ACHN (cell line): Measurements from ENCODE around the gene SLCO4A1.

Experiments used
- DNase-seq: peaks from one replicate; pipeline ENCODE4 v3.0.0-alpha.2; 2015
- in situ Hi-C: cut with HindIII; loops from 2 replicates; pipeline ENCODE4 v1.10.0; 2017; ENCODE audit warnings: low sequenced_read_pairs, low pct_ligation_motif_present, low pct_unique_long_range_greater_than_20kb

The SLCO4A1 gene

DNA sequence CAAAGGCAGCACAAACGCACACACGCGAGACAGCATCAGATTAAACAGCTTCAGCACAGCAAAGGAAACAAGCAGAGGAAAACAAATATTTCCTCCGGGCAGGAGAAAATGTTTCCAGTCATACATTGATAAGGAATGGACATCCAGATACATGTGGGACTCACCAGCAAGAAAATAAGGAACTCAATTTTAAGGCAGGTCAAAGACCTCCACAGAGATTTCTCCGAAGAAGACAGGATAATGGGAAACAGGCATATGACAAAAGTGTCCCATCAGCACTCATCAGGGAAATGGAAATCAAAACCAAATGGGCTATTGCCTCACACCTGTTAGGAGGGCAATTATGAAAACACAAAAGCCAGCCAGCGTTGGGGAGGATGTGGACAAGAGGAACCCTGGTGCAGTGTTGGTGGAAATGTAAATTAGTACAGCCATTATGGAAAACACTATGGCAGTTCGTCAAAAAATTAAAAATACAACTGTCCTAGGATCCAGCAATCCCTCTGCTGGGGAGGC is 9.7 kb upstream of the SLCO4A1 start:
- in situ Hi-C loops: no loop called here
- no peak for DNase-seq

DNA sequence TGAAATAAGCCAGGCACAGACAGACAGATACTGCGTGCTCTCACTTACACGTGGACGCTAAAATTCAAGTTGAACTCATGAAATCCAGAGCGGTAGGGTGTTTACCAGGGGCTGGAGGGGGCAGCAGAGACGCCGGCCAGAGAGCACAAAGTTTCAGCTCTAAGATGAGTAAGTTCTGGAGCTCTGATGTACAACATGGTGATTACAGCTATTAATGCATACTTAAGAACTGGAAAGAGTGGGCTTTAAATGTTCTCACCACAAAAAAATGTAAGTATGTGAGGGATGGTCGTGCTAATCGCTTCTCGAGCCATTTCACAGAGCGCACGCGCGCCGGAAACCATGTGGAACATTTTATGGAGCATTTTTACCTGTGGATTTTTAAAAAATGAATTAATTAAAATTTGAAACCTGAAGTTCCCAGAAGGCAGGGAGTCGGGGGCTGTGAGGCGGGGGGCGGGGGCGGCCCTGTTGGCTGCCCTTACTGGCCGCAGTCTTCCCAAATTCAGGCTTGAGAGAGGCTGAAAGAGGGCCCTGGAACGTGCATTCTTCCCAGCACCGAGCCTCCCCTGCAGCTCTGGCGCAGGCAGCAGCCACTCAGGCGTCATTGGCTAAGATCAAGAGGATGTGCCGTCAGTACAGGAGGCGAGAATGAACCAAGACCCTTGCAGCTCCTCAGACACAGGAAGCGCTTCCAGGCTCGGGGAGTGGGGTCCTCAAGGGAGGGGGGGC is 8.5 kb upstream of the SLCO4A1 start:
- DNase-seq: no peak
- in situ Hi-C loops: no loop called here

DNA sequence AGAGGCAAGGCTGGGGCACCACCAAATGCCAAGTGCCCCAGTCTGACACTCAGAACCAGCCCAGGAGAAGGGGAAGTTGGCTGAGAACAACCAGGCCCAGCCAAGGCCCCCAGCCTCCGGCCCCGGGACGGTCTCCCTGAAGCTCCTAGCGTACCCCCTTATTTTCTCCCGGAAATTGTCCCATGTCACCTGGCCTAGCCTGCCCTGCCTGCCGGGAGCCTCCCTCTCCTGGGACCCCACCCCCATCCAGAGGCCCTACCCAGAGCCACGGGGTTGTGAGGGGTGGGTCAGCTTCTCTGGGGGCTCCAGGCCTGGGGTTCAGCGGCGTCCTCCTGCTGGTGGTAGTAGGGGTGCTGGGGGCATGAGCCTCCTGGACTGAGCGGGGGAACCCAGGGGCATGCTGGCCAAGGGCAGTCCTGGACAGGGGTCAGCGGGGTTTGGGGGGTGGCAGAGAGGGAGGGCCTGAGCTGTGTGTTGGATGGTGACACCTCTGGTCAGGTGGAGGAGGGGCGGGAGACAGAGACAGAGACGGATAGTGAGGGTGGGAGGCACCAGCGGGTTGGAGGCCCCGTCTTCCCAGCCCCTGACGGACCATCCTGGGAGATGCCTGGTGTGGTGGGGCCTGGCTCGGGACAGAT is 7.9 kb upstream of the SLCO4A1 start:
- in situ Hi-C loops: no loop called here
- DNase-seq: no peak

DNA sequence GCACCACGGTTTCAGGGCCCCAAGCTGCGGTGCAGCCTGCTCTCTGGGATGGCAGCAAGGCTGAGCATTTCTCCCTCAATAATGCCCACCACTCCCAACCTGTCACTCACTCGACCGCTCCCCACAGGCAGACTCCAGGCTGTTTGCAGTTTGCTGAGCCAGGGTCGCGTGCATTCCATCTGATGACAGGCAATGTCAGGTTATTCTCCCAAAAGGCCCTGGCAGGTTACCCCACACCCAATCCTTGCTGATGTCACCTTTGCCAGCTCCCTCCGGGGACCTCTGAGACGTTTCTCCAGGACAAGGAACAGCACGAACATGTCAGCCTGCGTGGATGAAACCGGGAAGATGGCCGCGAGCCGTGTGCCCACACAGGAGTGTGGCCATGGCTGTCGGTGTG is 7.1 kb upstream of the SLCO4A1 start:
- in situ Hi-C loops: no loop called here
- DNase-seq: no peak

DNA sequence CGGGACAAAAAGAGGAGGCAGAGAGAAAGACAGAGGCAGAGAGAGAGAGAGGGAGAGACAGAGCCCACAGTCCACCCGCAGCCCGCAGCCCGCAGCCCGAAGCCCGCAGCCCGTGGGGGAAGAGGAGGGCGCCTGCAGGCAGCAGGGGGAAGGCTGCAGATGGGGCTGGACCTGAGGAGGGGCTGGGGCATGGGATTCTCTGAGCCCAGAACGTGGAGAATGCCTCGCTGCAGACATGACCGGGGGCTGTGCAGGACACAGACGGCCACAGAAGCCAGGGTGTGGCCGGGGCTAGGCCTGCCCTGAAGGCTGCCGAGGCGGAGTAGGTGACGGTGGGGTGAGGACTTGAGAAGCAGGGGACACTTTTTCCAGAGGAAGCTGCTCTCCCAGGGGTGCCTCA is 6.5 kb upstream of the SLCO4A1 start:
- in situ Hi-C loops: no loop called here

DNA sequence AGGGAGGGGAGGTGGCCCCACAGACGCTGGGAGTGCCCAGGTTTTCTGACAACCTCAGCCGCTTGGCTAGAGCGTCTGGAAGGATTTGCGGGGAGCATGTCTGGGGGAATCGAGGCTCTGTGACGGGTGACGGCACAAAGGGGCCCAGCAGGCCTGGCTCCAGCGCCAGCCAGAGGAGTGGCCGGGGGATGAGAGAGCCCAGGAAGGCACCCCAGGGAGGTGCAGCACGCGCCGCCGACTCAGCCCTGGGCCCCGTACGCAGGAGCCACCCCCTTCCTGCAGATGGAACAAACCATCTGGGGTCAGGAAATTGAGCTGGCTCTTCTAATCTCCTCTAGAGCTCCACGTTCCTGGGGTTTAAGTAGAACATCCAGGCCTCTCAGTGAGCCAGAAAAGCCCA is 5.9 kb upstream of the SLCO4A1 start:
- in situ Hi-C loops: no loop called here
- no peak for DNase-seq

More for the DNA sequence above, 6.5 kb upstream of the SLCO4A1 start:
- no peak for DNase-seq

DNA sequence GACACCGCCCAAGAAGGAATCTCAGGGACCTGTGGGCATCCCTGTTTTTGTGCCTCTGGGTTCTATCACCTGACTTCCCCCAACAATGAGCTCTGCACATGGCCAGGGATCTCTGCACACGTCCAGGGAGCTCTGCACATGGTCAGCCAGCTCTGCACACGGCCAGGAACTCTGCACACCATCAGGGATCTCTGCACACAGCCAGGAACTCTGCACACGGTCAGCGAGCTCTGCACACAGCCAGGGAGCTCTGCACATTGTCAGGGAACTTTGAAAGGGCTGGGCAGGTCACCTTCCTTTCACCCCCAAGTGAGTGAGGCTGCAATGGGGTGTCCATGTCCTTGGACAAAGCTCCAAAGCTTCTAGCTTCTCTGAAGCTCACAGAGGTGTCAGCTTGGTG is 5.2 kb upstream of the SLCO4A1 start:
- DNase-seq: no peak
- in situ Hi-C loops: no loop called here

DNA sequence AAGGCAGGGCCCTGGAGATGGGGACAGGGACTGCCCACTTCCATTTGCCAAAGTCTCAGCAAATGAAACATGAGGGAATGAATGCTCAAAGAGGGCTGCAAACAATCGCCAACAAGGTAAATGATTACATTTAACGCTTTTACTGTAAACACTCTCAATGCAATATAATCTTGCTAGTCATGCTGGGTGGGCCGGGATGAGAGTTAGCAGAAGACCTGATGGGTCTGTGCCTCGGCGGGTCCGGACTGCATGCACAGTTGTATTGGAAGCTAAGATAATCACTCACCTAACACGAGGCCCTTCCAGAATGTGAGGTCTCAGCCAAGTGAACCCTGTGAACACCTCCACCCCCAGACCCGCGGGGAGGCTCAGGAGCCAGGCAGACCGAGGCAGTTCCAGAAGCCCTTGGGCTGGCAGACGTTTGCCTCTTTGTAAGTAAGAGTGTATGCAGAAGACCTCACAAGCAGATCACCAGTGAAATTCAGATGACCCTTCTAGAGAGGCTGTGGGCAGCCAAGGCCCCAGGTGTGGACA is 4.7 kb upstream of the SLCO4A1 start:
- in situ Hi-C loops: no loop called here
- no peak for DNase-seq

DNA sequence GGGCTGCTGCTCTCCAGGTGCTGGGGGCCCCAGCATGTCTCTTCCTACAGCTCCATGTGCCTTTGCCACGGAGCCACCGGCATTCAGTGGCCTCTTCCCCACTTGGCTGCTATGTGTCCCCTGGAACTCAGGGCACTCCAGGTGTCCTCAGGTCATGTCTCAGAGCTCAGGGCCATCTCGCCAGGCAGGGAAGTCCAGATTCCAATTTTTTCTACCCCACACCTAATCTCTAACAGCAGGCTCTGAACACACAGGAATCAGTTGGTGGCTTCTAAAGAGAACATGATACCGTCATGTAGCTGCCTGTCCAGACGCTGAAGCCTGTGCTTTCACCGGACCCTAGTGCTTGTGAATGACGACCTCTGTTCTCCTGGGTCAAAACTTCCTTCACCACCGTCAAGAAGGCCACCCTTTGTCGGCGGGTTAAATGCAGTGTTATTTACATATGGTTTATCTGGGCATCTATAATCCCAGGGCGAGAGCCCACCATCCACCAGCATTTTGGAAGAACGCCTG is 4.2 kb upstream of the SLCO4A1 start:
- in situ Hi-C loops: no loop called here
- DNase-seq: no peak

DNA sequence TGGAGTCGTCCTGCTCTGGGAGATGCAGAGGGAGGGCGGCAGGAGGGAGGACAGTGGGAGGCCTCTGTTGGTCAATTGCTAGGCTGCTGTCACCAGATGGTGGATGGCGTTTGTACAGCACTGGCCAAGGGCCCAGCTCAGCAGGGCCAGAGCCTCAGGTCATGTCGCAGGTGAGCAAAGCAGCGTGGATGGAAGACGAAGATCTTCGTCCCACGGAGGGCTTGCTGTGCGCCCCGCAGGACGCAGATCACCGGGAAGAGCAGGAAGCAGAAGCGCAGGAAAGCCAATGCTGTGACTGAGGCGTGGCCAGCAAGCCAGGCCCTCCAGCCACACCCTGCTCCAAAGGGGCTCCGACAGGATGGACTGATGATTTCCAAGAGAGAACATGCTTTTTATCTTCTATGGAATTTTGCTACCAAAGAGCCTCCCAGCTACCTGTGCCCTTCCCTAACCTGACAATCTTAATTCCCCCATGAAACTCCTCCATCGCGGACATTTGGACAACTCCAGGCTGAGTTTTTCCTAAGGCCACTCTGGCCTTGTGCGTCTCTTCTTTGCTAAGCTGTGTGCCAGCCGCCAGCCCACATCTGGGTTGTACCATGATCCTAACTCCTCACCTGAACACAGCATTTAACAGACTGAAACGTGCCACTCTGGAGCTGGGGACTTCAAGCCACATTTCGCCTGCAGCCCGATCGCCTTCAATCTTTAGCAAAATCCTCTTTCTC is 3.5 kb upstream of the SLCO4A1 start:
- no peak for DNase-seq
- in situ Hi-C loops: no loop called here

DNA sequence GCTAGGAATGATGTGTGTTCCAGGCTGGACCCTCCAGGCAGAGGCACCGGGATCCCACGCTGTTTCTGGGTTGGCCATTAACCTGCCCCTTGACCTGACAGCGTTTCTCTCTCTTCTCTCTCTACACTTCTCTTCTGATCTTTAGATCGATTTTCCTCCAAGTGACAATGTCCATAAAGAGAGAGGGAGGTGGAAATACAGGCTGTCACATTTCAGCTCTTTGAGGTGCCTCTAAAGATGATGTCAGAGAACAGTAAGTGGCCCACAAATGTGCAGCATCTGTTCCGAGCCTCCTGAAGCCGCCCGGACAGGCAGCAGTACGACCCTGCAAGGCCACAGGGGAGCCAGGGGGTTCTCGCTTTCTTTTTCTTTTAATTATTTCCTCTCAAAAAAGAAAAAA is 2.5 kb upstream of the SLCO4A1 start:
- no peak for DNase-seq
- in situ Hi-C loops: no loop called here

DNA sequence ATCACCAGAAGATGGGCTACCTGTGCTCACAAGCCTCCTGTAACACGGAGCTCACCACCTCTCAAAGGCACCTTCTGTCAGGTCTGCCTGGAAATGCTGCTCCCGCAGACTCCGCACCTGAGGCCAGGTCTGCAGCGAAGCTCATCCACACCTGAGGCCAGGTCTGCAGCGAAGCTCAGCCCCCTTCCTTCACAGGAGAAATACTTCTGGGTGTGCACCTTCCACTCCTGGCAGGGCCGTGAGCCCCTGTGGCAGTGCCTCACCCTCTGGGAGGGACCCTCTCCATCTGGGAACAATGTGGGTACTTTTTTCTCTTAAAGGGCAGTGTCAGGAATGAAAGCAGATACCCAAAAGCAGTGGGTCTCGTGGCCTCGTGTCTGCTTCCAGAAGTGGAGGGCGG is 1.4 kb upstream of the SLCO4A1 start:
- in situ Hi-C loops: no loop called here
- DNase-seq: no peak

DNA sequence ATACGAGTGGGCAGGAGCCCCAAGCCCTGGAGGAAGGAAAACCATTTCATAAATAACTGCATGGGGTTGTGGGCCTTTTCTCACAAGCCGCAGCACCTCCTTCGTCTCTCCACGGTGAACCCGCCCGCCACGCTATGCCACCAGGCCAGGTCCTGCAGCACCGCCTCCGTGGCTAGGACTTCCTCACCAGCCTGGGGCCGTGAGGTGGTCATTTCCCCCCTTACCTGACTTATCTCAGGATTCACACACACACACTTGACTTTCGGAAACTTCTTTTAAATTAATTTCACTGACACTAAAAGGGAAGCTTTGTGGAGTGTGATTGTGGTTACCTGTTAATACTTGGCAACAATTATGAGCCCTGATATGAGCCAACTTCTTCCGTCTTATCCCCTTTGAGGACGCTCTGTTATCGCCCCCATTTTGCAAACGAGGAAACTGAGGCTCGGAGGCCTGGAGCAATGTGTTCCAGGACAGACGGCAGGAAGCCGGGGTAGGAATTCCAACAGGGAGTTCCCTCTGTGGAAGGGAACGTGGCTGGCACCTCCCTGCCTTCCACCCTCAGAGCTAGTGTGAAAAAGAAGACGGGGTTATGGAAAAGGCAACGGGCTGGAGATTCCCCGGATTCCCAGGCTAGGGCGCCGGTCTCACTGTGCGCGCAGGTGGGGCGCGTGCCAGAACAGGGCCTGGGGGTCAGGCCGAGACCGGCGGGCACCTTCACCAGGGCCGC is 817 bp upstream of the SLCO4A1 start:
- in situ Hi-C loops: no loop called here
- no peak for DNase-seq

DNA sequence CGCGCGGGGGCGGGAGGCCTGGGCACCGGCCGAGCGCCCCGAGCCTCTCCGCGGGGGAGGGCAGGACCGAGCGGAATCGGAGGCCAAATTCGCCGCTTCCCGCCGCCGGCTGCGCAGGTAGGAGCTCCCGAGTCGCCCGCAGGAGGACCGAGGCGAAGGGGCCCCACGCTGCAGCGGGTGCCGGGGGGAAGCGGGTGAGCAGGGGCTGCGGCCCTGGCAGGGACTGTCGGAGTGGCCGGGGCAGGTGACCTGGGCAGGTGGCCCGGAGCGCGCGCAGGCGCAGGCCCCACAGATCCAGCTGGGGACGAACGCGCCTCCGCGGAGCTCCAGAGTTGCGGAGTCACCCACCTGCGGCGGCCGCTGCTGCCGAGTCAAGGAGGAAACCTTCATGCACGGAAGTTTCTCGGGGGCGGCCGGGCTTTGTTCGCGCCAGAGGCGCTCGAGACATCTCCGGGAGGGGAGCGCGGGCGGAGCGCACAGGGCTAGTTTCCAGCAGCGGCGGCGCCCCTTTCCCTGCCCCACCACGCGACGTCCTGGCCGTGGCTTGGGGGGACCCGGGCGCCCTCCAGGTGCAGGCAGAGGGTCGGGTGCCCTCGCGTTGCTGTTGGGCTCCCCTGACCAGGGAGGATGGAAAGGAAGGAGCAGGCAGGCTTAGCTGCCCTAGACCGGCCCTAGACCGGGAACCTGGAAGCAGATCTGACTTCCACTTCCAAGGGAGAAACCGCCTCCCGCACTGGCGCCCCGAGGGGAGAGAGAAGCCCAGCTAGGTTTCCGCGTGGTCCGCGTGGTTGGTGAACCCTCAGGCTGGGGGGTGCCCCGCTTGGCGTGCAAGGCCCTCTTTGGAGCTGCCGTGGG is 590 bp downstream of the SLCO4A1 start:
- in situ Hi-C loops: no loop called here
- peak; percentile 25 for DNase-seq

DNA sequence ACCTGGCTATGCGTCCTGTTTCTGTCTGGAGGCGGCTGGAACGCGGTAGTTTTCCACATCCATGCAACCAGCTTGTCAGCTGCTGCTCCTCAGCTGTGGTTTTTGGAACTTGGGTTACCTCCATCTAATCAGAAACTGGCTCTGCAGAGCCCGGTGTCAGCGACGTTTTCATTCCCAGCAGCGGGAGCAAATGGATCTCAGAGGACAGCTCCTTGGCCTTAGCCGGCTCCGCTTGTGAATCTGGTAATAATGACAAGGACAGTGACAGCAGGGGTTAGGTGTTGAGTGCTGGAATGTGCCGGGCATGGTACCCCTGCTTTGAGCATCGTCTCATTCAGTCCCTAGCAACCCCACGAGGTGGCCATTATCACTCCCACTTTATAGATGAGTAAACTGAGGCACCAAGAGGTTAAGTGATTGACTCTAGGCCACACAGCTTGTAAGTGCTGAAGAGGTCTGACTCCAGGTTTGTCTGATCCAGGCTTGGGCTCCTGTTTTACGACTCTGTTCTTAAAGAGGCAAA is 1.3 kb downstream of the SLCO4A1 start:
- in situ Hi-C loops: no loop called here

DNA sequence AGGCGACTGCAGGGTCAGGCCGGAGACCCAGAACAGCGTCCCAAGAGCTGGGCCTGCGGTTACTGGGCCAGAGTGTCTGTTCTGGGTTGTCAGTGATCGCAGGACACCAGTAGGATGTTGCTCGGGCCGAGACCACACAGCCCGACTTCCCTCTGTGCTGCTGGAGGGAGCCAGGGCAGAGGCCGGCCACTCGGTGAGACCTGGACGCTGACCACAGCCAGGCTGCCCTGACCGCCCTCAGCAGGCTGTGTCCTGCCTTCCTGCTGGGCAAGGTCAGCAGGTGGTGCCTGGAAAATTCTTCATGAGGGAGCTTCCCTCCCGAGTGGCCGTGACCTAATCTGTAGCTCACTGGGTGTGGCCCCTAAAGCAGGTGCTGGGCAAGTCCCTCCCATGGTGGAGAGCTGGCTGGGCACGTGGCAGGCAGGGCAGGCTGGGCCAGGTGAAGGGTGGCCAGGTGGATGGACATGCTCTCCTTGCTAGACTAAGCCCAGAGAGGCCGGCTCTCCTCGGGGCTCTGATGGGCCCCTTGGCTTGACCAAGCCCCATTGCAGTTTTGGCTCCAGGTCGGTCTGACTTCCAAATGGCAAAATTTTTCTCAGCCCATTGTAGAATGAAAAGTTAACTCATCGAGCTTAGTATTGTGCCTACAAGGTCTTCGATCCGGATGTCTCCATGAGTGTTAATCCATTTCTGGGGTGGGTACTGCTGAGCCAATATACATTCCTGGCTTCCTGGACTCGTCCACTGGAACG is 1.9 kb downstream of the SLCO4A1 start:
- no peak for DNase-seq
- in situ Hi-C loops: no loop called here

More for the DNA sequence above, 1.3 kb downstream of the SLCO4A1 start:
- DNase-seq: no peak
